Measurements from ENCODE around the gene IER5L.

- TF ChIP-seq EZH2 (IDR thresholded peaks at IDR 0.05; ENCODE audit: borderline replicate concordance, low read depth, low read length, severe bottlenecking): no peak
- no peak for TF ChIP-seq GATA2 (IDR thresholded peaks at IDR 0.05; ENCODE audit: insufficient read depth, insufficient read length, low read depth, low read length)
- TF ChIP-seq CTCF (IDR thresholded peaks at IDR 0.05; ENCODE audit: extremely low read depth in 1 of 2, insufficient read depth in 1 of 2, low read depth in 1 of 2, low read length in 2 of 2): no peak
- no peak for TF ChIP-seq MAX (IDR thresholded peaks at IDR 0.05; ENCODE audit: insufficient read depth, insufficient read length)
- no peak for TF ChIP-seq POLR2AphosphoS5 (IDR thresholded peaks at IDR 0.05; ENCODE audit: insufficient read depth, low read depth, low read length)
- TF ChIP-seq MYC (IDR thresholded peaks at IDR 0.05; ENCODE audit: low read depth, low read length): no peak
Measured at GRCh38 chr9:129225490-129225778, 47.4 kb upstream of the IER5L start.

Measured in endothelial cell of umbilical vein (primary cell).